Measurements from ENCODE around the gene SUGCT.

- TF ChIP-seq CTCF (IDR thresholded peaks at IDR 0.05) (no peak), POLR2A (IDR thresholded peaks at IDR 0.05) (no peak)
Observed at GRCh38 chr7:40622941-40623501, 488.2 kb downstream of the SUGCT start.
